Activated CD4-positive, CD25-positive, alpha-beta regulatory T cell (primary cell): Measurements from ENCODE around the gene RBMS3.

Source experiments
- DNase-seq, 4 experiments: peaks; one replicate each; lab custom pipeline; 2025; lab: John Stamatoyannopoulos, UW

RBMS3 gene

GRCh38 chr3:29731050-29731449 is 450.2 kb downstream of the RBMS3 start:
- DNase-seq: no peak

- DNase-seq: no peak
These were observed 460.4 kb downstream of the RBMS3 start for GRCh38 chr3:29741231-29741630.

- DNase-seq: no peak
These were observed 464.5 kb downstream of the RBMS3 start for GRCh38 chr3:29745232-29745870.

GRCh38 chr3:29746163-29746760 is 465.4 kb downstream of the RBMS3 start:
- no peak for DNase-seq

- no peak for DNase-seq
These were observed 467.1 kb downstream of the RBMS3 start for GRCh38 chr3:29747991-29748390.

- no peak for DNase-seq
These were observed 470.9 kb downstream of the RBMS3 start for GRCh38 chr3:29751647-29752314.

- no peak for DNase-seq
These were observed 473.5 kb downstream of the RBMS3 start for GRCh38 chr3:29754346-29754745.

- no peak for DNase-seq
These were observed 474.5 kb downstream of the RBMS3 start for GRCh38 chr3:29755416-29755815.

GRCh38 chr3:29757054-29757777 is 476.3 kb downstream of the RBMS3 start:
- no peak for DNase-seq

- DNase-seq: no peak
These were observed 477.2 kb downstream of the RBMS3 start for GRCh38 chr3:29758108-29758433.

GRCh38 chr3:29758434-29759322 is 477.8 kb downstream of the RBMS3 start:
- DNase-seq: no peak

- DNase-seq: no peak
These were observed 478.7 kb downstream of the RBMS3 start for GRCh38 chr3:29759411-29760225.

- no peak for DNase-seq
These were observed 479.4 kb downstream of the RBMS3 start for GRCh38 chr3:29760226-29760685.

- no peak for DNase-seq
These were observed 480.6 kb downstream of the RBMS3 start for GRCh38 chr3:29761517-29761916.

GRCh38 chr3:29763115-29763514 is 482.2 kb downstream of the RBMS3 start:
- no peak for DNase-seq

GRCh38 chr3:29764041-29764440 is 483.2 kb downstream of the RBMS3 start:
- no peak for DNase-seq

GRCh38 chr3:29764603-29765254 is 483.9 kb downstream of the RBMS3 start:
- no peak for DNase-seq

- no peak for DNase-seq
These were observed 490.7 kb downstream of the RBMS3 start for GRCh38 chr3:29771602-29772001.

GRCh38 chr3:29772436-29772835 is 491.6 kb downstream of the RBMS3 start:
- no peak for DNase-seq

GRCh38 chr3:29773481-29773880 is 492.6 kb downstream of the RBMS3 start:
- DNase-seq: no peak
